ENCODE measurements around the gene TBC1D9B.
"Not testable (repeated sequence)": the region's sequence is repeated elsewhere in the genome, so short reads cannot be mapped to it uniquely, and the experiment has no call there.

DNA sequence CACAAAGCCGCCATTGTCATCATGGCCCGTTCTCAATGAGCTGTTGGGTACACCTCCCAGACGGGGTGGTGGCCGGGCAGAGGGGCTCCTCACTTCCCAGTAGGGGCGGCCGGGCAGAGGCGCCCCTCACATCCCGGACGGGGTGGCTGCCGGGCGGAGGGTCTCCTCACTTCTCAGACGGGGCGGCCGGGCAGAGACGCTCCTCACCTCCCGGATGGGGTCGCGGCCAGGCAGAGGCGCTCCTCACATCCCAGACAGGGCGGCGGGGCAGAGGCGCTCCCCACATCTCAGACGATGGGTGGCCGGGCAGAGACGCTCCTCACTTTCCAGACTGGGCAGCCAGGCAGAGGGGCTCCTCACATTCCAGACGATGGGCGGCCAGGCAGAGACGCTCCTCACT lies 72.8 kb downstream of the TBC1D9B start:
- not testable (repeated sequence) for TF ChIP-seq POLR2AphosphoS5, SPI1, POLR2A, POU2F2, TAF1 (IDR thresholded peaks at IDR 0.05; ENCODE audit: low read depth, low read length)
